ENCODE measurements around the gene SCGB1A1. TPM values are rescaled to one million over a fixed set of nuclear protein-coding genes. Genes with fewer than 3 reads are reported as not detected.

The SCGB1A1 gene
- total and polyA plus RNA-seq, 2 of the 13 experiments (the other 11 are each of a cell fraction or from before 2014, with no cell fraction given) = not detected

DNA sequence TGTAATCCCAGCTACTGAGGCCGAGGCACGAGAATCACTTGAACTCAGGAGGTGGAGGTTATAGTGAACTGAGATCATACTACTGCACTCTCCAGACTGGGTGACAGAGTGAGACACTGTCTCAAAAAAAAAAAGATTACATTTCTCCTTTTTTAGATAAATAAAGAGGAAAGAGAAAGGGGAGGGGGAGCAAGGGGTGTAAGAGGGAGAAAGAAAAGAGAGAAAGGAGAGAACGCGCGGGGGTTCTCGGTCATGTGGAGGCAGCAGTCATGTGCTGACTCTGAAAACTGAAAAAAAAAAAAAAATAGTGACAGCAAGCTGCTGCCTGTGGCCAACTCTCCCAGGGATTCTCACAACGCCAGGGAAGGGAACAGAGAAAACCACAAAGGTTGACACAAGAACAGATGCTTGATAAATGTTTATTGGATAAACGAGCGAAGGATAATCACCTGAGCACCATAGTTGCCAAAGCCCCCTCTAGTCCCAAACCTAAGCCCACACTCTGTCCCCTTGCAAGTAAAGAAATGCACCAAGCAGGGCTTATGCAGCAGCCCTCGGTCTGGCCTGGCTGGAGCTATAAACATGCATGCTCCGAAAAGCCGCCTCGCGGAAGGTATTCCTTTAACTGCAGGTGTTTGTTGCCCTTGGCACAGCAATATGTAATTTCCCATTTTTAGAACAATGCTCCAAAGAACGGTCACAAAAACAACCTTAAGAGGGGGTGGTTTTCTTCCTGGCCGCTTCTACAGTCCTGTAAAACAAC, 14.5 kb downstream of the SCGB1A1 start:
- H3K36me3 ChIP-seq (replicated peaks in 1 of 2; ENCODE audit: control insufficient read depth in 1 of 2, insufficient read depth in 2 of 2, low read length in 2 of 2) = no peaks in the 10 kb centered on the region
- BruUV-seq (replicated peaks) = no TSS peak
- ATAC-seq = no peak; the same call in 2 of the 3 replicates
- no peaks in the 10 kb centered on the region for H3K9me3 ChIP-seq (ENCODE audit: low read length)
- peak overlapping the region; percentile 44 for H3K4me2 ChIP-seq (ENCODE audit: low read depth, low read length)
- peaks cover 76% of the 10 kb centered on the region for H3K4me1 ChIP-seq (ENCODE audit: insufficient read depth, low read length)
- H3K27ac ChIP-seq (ENCODE audit: extremely low read length, insufficient read depth, low read length) = peak overlapping the region; percentile 23
- WGBS (ENCODE audit: low lambda C conversion rate) = 47% methylated on average over 15 of the region's 16 CpGs
- H3K27me3 ChIP-seq (ENCODE audit: control insufficient read depth in 1 of 2, insufficient read depth in 2 of 2, low read length in 2 of 2) = no peaks in the 10 kb centered on the region
- intact Hi-C loops (cut with micrococcal nuclease; ENCODE audit: unreplicated experiment) = loop anchor here (2.0 kb wide), 1 partner anchor 75 kb away; no protein-coding TSS in a partner anchor
- no peaks in the 10 kb centered on the region for H3K79me2 ChIP-seq (ENCODE audit: insufficient read depth, low read length)
- ChIA-PET POLR2A (interaction anchor here (0.6 kb wide), 1 partner anchor 119 kb away, joined by 3 read pairs; no protein-coding TSS in a partner anchor), CTCF (ENCODE audit: low intra/inter-chr PET ratio, low total read pairs) (no interaction called here)
- no peak for DNase-seq (ENCODE audit: low spot score)
- peak overlapping the region in 1 of 3 experiments; percentile 4; a peak in 1 of 6 replicates for H3K4me3 ChIP-seq (replicated peaks in 1 of 3; ENCODE audit: insufficient read depth in 1 of 3, low read depth in 2 of 3, low read length in 3 of 3)
- H3K9ac ChIP-seq (ENCODE audit: insufficient read depth, low read depth, low read length) = 0 out of 2 replicates have a peak overlapping the region, but pooled peaks have one; percentile 8
- in situ Hi-C loops (cut with HindIII; ENCODE audit: extremely low pct_ligation_motif_present, low pct_unique_long_range_greater_than_20kb) = no loop called here
- FAIRE-seq = no peak
- H2AFZ ChIP-seq (ENCODE audit: low read length) = no peak overlapping the region
- H4K20me1 ChIP-seq (ENCODE audit: insufficient read depth, low read length) = no peaks in the 10 kb centered on the region
- TF ChIP-seq ZNF136 (CRISPR knock-in tag; IDR thresholded peaks at IDR 0.05; ENCODE audit: low read depth) (no peak), ZNF674 (CRISPR knock-in tag; IDR thresholded peaks at IDR 0.05; ENCODE audit: low read depth) (no peak), MED13 (CRISPR knock-in tag; IDR thresholded peaks at IDR 0.05) (no peak), ZFP36L1 (CRISPR knock-in tag; IDR thresholded peaks at IDR 0.05) (no peak), ZNF101 (CRISPR knock-in tag; IDR thresholded peaks at IDR 0.05; ENCODE audit: borderline replicate concordance, low read depth) (no peak), REPIN1 (CRISPR knock-in tag; IDR thresholded peaks at IDR 0.05; ENCODE audit: borderline replicate concordance, low read depth) (no peak), FOXC1 (CRISPR knock-in tag; IDR thresholded peaks at IDR 0.05; ENCODE audit: borderline replicate concordance) (0 out of 2 replicates have a peak, but pooled peaks have one; percentile 28), RFX5 (IDR thresholded peaks at IDR 0.05; ENCODE audit: low read depth, low read length) (no peak), EED (CRISPR knock-in tag; IDR thresholded peaks at IDR 0.05) (no peak)
- TF ChIP-seq, protein P1, sequence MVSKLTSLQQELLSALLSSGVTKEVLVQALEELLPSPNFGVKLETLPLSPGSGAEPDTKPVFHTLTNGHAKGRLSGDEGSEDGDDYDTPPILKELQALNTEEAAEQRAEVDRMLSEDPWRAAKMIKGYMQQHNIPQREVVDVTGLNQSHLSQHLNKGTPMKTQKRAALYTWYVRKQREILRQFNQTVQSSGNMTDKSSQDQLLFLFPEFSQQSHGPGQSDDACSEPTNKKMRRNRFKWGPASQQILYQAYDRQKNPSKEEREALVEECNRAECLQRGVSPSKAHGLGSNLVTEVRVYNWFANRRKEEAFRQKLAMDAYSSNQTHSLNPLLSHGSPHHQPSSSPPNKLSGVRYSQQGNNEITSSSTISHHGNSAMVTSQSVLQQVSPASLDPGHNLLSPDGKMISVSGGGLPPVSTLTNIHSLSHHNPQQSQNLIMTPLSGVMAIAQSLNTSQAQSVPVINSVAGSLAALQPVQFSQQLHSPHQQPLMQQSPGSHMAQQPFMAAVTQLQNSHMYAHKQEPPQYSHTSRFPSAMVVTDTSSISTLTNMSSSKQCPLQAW (CRISPR knock-in tag; IDR thresholded peaks at IDR 0.05) = peak; percentile 4; the same call in 1 of the 2 replicates
- TF ChIP-seq, protein P2, sequence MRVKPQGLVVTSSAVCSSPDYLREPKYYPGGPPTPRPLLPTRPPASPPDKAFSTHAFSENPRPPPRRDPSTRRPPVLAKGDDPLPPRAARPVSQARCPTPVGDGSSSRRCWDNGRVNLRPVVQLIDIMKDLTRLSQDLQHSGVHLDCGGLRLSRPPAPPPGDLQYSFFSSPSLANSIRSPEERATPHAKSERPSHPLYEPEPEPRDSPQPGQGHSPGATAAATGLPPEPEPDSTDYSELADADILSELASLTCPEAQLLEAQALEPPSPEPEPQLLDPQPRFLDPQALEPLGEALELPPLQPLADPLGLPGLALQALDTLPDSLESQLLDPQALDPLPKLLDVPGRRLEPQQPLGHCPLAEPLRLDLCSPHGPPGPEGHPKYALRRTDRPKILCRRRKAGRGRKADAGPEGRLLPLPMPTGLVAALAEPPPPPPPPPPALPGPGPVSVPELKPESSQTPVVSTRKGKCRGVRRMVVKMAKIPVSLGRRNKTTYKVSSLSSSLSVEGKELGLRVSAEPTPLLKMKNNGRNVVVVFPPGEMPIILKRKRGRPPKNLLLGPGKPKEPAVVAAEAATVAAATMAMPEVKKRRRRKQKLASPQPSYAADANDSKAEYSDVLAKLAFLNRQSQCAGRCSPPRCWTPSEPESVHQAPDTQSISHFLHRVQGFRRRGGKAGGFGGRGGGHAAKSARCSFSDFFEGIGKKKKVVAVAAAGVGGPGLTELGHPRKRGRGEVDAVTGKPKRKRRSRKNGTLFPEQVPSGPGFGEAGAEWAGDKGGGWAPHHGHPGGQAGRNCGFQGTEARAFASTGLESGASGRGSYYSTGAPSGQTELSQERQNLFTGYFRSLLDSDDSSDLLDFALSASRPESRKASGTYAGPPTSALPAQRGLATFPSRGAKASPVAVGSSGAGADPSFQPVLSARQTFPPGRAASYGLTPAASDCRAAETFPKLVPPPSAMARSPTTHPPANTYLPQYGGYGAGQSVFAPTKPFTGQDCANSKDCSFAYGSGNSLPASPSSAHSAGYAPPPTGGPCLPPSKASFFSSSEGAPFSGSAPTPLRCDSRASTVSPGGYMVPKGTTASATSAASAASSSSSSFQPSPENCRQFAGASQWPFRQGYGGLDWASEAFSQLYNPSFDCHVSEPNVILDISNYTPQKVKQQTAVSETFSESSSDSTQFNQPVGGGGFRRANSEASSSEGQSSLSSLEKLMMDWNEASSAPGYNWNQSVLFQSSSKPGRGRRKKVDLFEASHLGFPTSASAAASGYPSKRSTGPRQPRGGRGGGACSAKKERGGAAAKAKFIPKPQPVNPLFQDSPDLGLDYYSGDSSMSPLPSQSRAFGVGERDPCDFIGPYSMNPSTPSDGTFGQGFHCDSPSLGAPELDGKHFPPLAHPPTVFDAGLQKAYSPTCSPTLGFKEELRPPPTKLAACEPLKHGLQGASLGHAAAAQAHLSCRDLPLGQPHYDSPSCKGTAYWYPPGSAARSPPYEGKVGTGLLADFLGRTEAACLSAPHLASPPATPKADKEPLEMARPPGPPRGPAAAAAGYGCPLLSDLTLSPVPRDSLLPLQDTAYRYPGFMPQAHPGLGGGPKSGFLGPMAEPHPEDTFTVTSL (CRISPR knock-in tag; IDR thresholded peaks at IDR 0.05; ENCODE audit: borderline replicate concordance) = no peak
- TF ChIP-seq, protein P3, sequence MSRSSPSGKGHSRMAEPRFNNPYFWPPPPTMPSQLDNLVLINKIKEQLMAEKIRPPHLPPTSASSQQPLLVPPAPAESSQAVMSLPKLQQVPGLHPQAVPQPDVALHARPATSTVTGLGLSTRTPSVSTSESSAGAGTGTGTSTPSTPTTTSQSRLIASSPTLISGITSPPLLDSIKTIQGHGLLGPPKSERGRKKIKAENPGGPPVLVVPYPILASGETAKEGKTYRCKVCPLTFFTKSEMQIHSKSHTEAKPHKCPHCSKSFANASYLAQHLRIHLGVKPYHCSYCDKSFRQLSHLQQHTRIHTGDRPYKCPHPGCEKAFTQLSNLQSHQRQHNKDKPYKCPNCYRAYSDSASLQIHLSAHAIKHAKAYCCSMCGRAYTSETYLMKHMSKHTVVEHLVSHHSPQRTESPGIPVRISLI (CRISPR knock-in tag; IDR thresholded peaks at IDR 0.05; ENCODE audit: borderline replicate concordance) = peak; percentile 3; the same call in 1 of the 2 replicates
